HepG2 (cell line): Measurements from ENCODE around the gene GDF15. TPM values are rescaled to one million over a fixed set of nuclear protein-coding genes. Genes with fewer than 3 reads are reported as not detected.

ENCODE experiments used
- BORCS8-MEF2B ChIP-seq: sonication (generic); formaldehyde crosslinking; IDR thresholded peaks from 2 replicates; pipeline ENCODE4 v1.8.0; 2022; ENCODE audit warnings: mild to moderate bottlenecking, missing genetic modification reagents
- CHD4 ChIP-seq: fragments of 200-600 bp; sonication (generic); IDR thresholded peaks from 2 replicates; pipeline ENCODE4 v1.7.0; 2017; ENCODE audit warnings: mild to moderate bottlenecking, low read length, borderline replicate concordance
- ELF4 ChIP-seq: sonication (generic); formaldehyde crosslinking; IDR thresholded peaks from 2 replicates; pipeline ENCODE4 v1.5.0; 2020; ENCODE audit warnings: missing genetic modification reagents, mild to moderate bottlenecking, moderate library complexity, borderline replicate concordance
- FOSL1 ChIP-seq: sonication (generic); formaldehyde crosslinking; IDR thresholded peaks from 2 replicates; pipeline ENCODE4 v1.9.0; 2021; ENCODE audit warnings: missing genetic modification reagents, borderline replicate concordance
- KDM4B ChIP-seq: sonication (generic); formaldehyde crosslinking; IDR thresholded peaks from 2 replicates; pipeline ENCODE4 v1.4.0; 2020; ENCODE audit warnings: missing genetic modification reagents
- KDM5A ChIP-seq: fragments of 200-600 bp; sonication (generic); IDR thresholded peaks from 2 replicates; pipeline ENCODE4 v1.7.0; 2018; ENCODE audit warnings: antibody characterized with exemption, mild to moderate bottlenecking, low read length, borderline replicate concordance
- KMT2A ChIP-seq: sonication (generic); formaldehyde crosslinking; IDR thresholded peaks from 2 replicates; pipeline ENCODE4 v1.4.0; 2020; ENCODE audit warnings: missing genetic modification reagents
- MTA3 ChIP-seq: sonication (generic); formaldehyde crosslinking; IDR thresholded peaks from 2 replicates; pipeline ENCODE4 v1.4.0; 2020; ENCODE audit warnings: missing genetic modification reagents
- NBN ChIP-seq: fragments of 450-650 bp; conservative IDR thresholded peaks from 2 replicates; pipeline ENCODE4 v1.6.1; 2017
- NFIC ChIP-seq: IDR thresholded peaks from 2 replicates; pipeline ENCODE4 v1.6.1; 2012; ENCODE audit warnings: mild to moderate bottlenecking, low read length, inconsistent platforms
- SMAD1 ChIP-seq: sonication (generic); formaldehyde crosslinking; IDR thresholded peaks from 2 replicates; pipeline ENCODE4 v1.4.0; 2020; ENCODE audit warnings: missing genetic modification reagents, low read depth, mild to moderate bottlenecking, borderline replicate concordance
- SMAD3 ChIP-seq: sonication (generic); formaldehyde crosslinking; IDR thresholded peaks from 2 replicates; pipeline ENCODE4 v1.4.0; 2020; ENCODE audit warnings: missing genetic modification reagents
- SRF ChIP-seq: IDR thresholded peaks from 2 replicates; pipeline ENCODE4 v1.6.1; 2011; ENCODE audit warnings: mild to moderate bottlenecking, low read depth, low read length, moderate library complexity
- TAF15 ChIP-seq: fragments of 200-400 bp; formaldehyde crosslinking; IDR thresholded peaks from one replicate; pipeline ENCODE4 v1.6.1; 2018; ENCODE audit warnings: mild to moderate bottlenecking, low read depth, low read length; ENCODE audit not compliant: poor library complexity, severe bottlenecking
- THYN1 ChIP-seq: sonication (generic); formaldehyde crosslinking; IDR thresholded peaks from 2 replicates; pipeline ENCODE4 v1.8.1; 2023; ENCODE audit warnings: low read depth, mild to moderate bottlenecking, moderate library complexity, missing genetic modification reagents, borderline replicate concordance
- ZFP41 ChIP-seq: sonication (generic); formaldehyde crosslinking; IDR thresholded peaks from 2 replicates; pipeline ENCODE4 v1.4.0; 2020; ENCODE audit warnings: mild to moderate bottlenecking, missing genetic modification reagents, borderline replicate concordance
- ZNF430 ChIP-seq: sonication (generic); formaldehyde crosslinking; IDR thresholded peaks from 2 replicates; pipeline ENCODE4 v1.9.0; 2021; ENCODE audit warnings: mild to moderate bottlenecking, missing genetic modification reagents
- ZNF75D ChIP-seq: sonication (generic); formaldehyde crosslinking; IDR thresholded peaks from 2 replicates; pipeline ENCODE4 v1.8.1; 2023; ENCODE audit warnings: missing genetic modification reagents, mild to moderate bottlenecking, borderline replicate concordance
- ZNF83 ChIP-seq: sonication (generic); formaldehyde crosslinking; IDR thresholded peaks from 2 replicates; pipeline ENCODE4 v1.4.0; 2020; ENCODE audit warnings: missing genetic modification reagents, mild to moderate bottlenecking, borderline replicate concordance
- polyA plus RNA-seq, 8 experiments: library from polyadenylated mRNA; depleted of rRNA in 3 of 8; stranded (reverse) in 7 of 8; unstranded in 1 of 8; fragments of >200 nt; fragmentation: Illumina TruSeq in 4 of 8; extraction: Trizol in 4 of 8; gene quantifications; 2 replicates each; pipeline versions ENCODE4 v1.2.1 to v1.2.3, GENCODE V29; 2011 to 2016; ENCODE audit warnings: low read depth in 4 of 8, missing spikeins in 1 of 8, mixed read lengths in 1 of 8; ENCODE audit not compliant: insufficient read depth in 1 of 8
- total RNA-seq, 5 experiments: library from RNA; depleted of rRNA; stranded (reverse); fragments of >200 nt; fragmentation: Illumina TruSeq; extraction: Trizol; gene quantifications; 2 replicates each; pipeline ENCODE4 v1.2.3, GENCODE V29; 2016; ENCODE audit warnings: low read depth in 1 of 5
- TF ChIP-seq, protein P1 (sequence below): sonication (generic); formaldehyde crosslinking; IDR thresholded peaks from 2 replicates; pipeline ENCODE4 v1.4.0; 2020; ENCODE audit warnings: mild to moderate bottlenecking, missing genetic modification reagents
- TF ChIP-seq, protein P2 (sequence below): sonication (generic); formaldehyde crosslinking; IDR thresholded peaks from 2 replicates; pipeline ENCODE4 v1.4.0; 2020; ENCODE audit warnings: missing genetic modification reagents
- TF ChIP-seq, protein P3 (sequence below): IDR thresholded peaks from 2 replicates; pipeline ENCODE4 v1.6.1; 2016; ENCODE audit warnings: low read depth, missing genetic modification reagents, missing compliant biosample characterization

GDF15 gene
- total and polyA plus RNA-seq, 2 of the 13 experiments (the other 11 are each of a cell fraction or from before 2014, with no cell fraction given) = 146 to 422 TPM

DNA sequence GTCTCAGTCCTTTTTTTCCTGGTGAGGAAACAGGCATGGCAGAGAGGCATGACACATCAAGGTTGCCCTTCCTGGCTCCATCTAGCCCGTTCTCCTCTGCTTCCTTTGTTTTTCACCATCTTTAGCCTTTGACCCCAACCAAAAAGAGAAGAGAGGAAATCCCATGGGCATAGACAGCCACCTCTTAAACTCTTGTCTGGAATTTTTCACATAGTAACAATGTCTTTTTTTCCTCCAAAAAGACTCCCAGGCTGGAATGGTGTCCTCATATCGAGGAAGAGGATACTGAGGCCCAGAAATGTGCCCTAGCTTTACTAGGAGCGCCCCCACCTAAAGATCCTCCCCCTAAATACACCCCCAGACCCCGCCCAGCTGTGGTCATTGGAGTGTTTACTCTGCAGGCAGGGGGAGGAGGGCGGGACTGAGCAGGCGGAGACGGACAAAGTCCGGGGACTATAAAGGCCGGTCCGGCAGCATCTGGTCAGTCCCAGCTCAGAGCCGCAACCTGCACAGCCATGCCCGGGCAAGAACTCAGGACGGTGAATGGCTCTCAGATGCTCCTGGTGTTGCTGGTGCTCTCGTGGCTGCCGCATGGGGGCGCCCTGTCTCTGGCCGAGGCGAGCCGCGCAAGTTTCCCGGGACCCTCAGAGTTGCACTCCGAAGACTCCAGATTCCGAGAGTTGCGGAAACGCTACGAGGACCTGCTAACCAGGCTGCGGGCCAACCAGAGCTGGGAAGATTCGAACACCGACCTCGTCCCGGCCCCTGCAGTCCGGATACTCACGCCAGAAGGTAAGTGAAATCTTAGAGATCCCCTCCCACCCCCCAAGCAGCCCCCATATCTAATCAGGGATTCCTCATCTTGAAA lies at the start of gene GDF15 (continued):
- TF ChIP-seq SMAD3 (CRISPR knock-in tag) = peak; percentile 93
- TF ChIP-seq TAF15 = peak; percentile 38
- peak; percentile 68 for TF ChIP-seq BORCS8-MEF2B
- TF ChIP-seq THYN1 (CRISPR knock-in tag) = no peak
- TF ChIP-seq, protein P1, sequence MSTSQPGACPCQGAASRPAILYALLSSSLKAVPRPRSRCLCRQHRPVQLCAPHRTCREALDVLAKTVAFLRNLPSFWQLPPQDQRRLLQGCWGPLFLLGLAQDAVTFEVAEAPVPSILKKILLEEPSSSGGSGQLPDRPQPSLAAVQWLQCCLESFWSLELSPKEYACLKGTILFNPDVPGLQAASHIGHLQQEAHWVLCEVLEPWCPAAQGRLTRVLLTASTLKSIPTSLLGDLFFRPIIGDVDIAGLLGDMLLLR (CRISPR knock-in tag) = no peak; the same call in 1 of the 2 replicates
- peak; percentile 96; the same call in 1 of the 2 replicates for TF ChIP-seq ZFP41 (CRISPR knock-in tag)
- peak; percentile 26; the same call in 1 of the 2 replicates for TF ChIP-seq SRF
- peak; percentile 70 for TF ChIP-seq NFIC
- no peak for TF ChIP-seq NBN
- peak; percentile 97 for TF ChIP-seq KDM4B
- TF ChIP-seq KDM5A = peak; percentile 66; the same call in 1 of the 2 replicates
- peak; percentile 42; the same call in 1 of the 2 replicates for TF ChIP-seq CHD4
- peak; percentile 70; the same call in 1 of the 2 replicates for TF ChIP-seq FOSL1
- TF ChIP-seq ZNF75D = no peak
- TF ChIP-seq, protein P2, sequence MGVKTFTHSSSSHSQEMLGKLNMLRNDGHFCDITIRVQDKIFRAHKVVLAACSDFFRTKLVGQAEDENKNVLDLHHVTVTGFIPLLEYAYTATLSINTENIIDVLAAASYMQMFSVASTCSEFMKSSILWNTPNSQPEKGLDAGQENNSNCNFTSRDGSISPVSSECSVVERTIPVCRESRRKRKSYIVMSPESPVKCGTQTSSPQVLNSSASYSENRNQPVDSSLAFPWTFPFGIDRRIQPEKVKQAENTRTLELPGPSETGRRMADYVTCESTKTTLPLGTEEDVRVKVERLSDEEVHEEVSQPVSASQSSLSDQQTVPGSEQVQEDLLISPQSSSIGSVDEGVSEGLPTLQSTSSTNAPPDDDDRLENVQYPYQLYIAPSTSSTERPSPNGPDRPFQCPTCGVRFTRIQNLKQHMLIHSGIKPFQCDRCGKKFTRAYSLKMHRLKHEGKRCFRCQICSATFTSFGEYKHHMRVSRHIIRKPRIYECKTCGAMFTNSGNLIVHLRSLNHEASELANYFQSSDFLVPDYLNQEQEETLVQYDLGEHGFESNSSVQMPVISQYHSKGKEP (CRISPR knock-in tag) = no peak; the same call in 1 of the 2 replicates
- peak; percentile 72; the same call in 1 of the 2 replicates for TF ChIP-seq ZNF83 (CRISPR knock-in tag)
- peak; percentile 80; the same call in 1 of the 2 replicates for TF ChIP-seq ELF4
- TF ChIP-seq KMT2A (CRISPR knock-in tag) = no peak
- TF ChIP-seq ZNF430 (CRISPR knock-in tag) = peak; percentile 67; the same call in 1 of the 2 replicates
- TF ChIP-seq SMAD1 (CRISPR knock-in tag) = peak; percentile 96
- no peak for TF ChIP-seq MTA3 (CRISPR knock-in tag)
- TF ChIP-seq, protein P3, sequence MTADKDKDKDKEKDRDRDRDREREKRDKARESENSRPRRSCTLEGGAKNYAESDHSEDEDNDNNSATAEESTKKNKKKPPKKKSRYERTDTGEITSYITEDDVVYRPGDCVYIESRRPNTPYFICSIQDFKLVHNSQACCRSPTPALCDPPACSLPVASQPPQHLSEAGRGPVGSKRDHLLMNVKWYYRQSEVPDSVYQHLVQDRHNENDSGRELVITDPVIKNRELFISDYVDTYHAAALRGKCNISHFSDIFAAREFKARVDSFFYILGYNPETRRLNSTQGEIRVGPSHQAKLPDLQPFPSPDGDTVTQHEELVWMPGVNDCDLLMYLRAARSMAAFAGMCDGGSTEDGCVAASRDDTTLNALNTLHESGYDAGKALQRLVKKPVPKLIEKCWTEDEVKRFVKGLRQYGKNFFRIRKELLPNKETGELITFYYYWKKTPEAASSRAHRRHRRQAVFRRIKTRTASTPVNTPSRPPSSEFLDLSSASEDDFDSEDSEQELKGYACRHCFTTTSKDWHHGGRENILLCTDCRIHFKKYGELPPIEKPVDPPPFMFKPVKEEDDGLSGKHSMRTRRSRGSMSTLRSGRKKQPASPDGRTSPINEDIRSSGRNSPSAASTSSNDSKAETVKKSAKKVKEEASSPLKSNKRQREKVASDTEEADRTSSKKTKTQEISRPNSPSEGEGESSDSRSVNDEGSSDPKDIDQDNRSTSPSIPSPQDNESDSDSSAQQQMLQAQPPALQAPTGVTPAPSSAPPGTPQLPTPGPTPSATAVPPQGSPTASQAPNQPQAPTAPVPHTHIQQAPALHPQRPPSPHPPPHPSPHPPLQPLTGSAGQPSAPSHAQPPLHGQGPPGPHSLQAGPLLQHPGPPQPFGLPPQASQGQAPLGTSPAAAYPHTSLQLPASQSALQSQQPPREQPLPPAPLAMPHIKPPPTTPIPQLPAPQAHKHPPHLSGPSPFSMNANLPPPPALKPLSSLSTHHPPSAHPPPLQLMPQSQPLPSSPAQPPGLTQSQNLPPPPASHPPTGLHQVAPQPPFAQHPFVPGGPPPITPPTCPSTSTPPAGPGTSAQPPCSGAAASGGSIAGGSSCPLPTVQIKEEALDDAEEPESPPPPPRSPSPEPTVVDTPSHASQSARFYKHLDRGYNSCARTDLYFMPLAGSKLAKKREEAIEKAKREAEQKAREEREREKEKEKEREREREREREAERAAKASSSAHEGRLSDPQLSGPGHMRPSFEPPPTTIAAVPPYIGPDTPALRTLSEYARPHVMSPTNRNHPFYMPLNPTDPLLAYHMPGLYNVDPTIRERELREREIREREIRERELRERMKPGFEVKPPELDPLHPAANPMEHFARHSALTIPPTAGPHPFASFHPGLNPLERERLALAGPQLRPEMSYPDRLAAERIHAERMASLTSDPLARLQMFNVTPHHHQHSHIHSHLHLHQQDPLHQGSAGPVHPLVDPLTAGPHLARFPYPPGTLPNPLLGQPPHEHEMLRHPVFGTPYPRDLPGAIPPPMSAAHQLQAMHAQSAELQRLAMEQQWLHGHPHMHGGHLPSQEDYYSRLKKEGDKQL (CRISPR knock-in tag) = peak; percentile 72
